HG03469 (cell line): ENCODE measurements around the gene UGGT2.

Experiments
- ATAC-seq: cut with Tn5 transposase; IDR thresholded peaks from one replicate; pipeline ENCODE4 v1.9.1; 2021; ENCODE audit warnings: mild to moderate bottlenecking, moderate library complexity, moderate number of reproducible peaks; ENCODE audit not compliant: unreplicated experiment

The UGGT2 gene

DNA sequence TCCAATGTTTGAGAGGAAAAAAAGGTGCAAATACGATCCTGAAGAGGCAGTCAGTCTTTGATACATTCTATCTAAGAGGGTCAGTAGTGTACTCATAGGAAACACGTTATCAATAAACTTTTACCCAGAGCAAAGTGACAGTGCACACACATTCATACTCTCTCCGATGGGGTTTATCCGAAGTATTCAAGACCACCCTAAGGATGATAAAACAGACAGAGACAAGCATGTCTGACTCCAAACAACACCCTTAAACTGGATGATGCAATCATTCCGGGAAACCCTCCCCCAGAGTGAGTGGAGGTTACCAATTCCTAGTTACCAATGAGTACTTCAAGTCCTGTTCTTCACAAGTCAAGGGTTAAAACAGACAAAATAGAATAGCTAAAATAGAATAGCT is 297.1 kb downstream of the UGGT2 start:
- ATAC-seq = no peak

DNA sequence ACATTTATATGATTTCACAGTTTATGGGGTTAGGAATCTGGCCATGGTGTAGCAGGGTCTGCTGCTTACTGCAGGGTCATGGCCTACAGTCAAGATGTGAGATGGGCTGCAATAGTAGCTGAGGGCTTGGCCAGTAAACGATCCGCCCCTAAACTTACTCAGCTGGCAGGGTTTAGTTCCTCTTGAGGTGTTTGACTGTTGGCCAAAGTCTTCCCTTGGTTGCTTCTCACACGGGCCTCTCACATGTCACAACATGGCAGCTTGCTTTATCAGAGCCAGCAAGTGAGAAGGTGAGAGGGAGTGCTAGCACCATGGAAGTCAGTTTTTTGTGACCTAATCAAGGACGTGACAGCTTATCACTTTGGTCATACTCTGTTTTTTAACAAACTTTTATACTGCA is 299.1 kb downstream of the UGGT2 start:
- ATAC-seq = no peak

DNA sequence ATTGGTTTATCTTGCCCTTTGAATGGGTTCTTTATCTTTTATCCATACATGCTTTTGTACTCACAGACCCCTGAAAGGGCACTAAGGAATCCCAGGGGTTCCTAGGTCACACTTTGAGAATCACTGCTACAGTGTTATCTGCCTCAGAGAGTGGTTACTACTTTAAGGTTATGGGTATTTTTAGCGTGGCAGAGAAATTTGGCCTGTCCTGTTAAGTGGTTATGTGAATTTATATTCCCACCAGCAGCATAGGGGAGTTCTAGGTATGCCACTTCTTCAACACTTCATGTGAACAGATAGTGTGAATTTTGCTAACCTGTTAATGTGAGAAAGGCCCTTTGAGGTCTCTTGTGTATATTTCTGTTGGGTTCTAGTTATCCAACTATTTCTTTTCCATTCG is 300.5 kb downstream of the UGGT2 start:
- ATAC-seq = no peak
